Left kidney (tissue), 2 donors: ENCODE data around the gene HPCAL1. TPM values are rescaled to one million over a fixed set of nuclear protein-coding genes. Genes with fewer than 3 reads are reported as not detected.

Source experiments
- DNase-seq: peaks from one replicate; pipeline ENCODE4 v3.0.0-alpha.2; 2013
- polyA plus RNA-seq: library from polyadenylated mRNA; unstranded; fragments of 120-200 nt; gene quantifications from one replicate; pipeline ENCODE4 v1.2.1, GENCODE V29; 2013; ENCODE audit not compliant: insufficient read length

Gene HPCAL1
- polyA plus RNA-seq, 1 donor = 22.7 TPM

GRCh38 chr2:10333966-10334365 lies 31.3 kb downstream of the HPCAL1 start:
- no peak for DNase-seq

- no peak for DNase-seq
Observed at GRCh38 chr2:10335046-10335840, 32.5 kb downstream of the HPCAL1 start.

- no peak for DNase-seq
Observed at GRCh38 chr2:10336283-10336682, 33.6 kb downstream of the HPCAL1 start.

GRCh38 chr2:10337449-10338269 lies 35.0 kb downstream of the HPCAL1 start:
- DNase-seq = no peak

- no peak for DNase-seq
Observed at GRCh38 chr2:10338270-10339188, 35.8 kb downstream of the HPCAL1 start.

GRCh38 chr2:10339647-10340592 lies 37.2 kb downstream of the HPCAL1 start:
- DNase-seq = no peak

GRCh38 chr2:10340593-10340975 lies 37.9 kb downstream of the HPCAL1 start:
- DNase-seq = no peak

GRCh38 chr2:10341193-10341592 lies 38.5 kb downstream of the HPCAL1 start:
- no peak for DNase-seq

GRCh38 chr2:10342245-10342951 lies 39.7 kb downstream of the HPCAL1 start:
- no peak for DNase-seq

- DNase-seq = no peak
Observed at GRCh38 chr2:10343191-10343590, 40.5 kb downstream of the HPCAL1 start.

GRCh38 chr2:10343658-10344057 lies 41.0 kb downstream of the HPCAL1 start:
- no peak for DNase-seq

GRCh38 chr2:10344105-10345066 lies 41.7 kb downstream of the HPCAL1 start:
- no peak for DNase-seq

GRCh38 chr2:10345126-10345525 lies 42.4 kb downstream of the HPCAL1 start:
- no peak for DNase-seq

GRCh38 chr2:10345813-10346212 lies 43.1 kb downstream of the HPCAL1 start:
- no peak for DNase-seq

- DNase-seq = no peak
Observed at GRCh38 chr2:10346929-10347561, 44.3 kb downstream of the HPCAL1 start.

GRCh38 chr2:10347562-10347948 lies 44.9 kb downstream of the HPCAL1 start:
- DNase-seq = peak; percentile 29

- no peak for DNase-seq
Observed at GRCh38 chr2:10348891-10349290, 46.2 kb downstream of the HPCAL1 start.

- no peak for DNase-seq
Observed at GRCh38 chr2:10350761-10351160, 48.1 kb downstream of the HPCAL1 start.

- DNase-seq = no peak
Observed at GRCh38 chr2:10352361-10352760, 49.7 kb downstream of the HPCAL1 start.
